ENCODE data around the gene AXIN1.

- TF ChIP-seq POLR2A (IDR thresholded peaks at IDR 0.05; ENCODE audit: low read depth, low read length) (no peak), POLR2AphosphoS5 (IDR thresholded peaks at IDR 0.05; ENCODE audit: low read depth, low read length) (no peak)
Measured at GRCh38 chr16:291539-291938, 61.0 kb downstream of the AXIN1 start.

Data from GM12892 (cell line).